GM21528 (cell line): ENCODE data around the gene SCARF2.
"Not testable (repeated sequence)": the region's sequence is repeated elsewhere in the genome, so short reads cannot be mapped to it uniquely, and the experiment has no call there.

Source experiments
- ATAC-seq: cut with Tn5 transposase; IDR thresholded peaks from one replicate; pipeline ENCODE4 v1.9.1; 2021; ENCODE audit warnings: mild to moderate bottlenecking, moderate library complexity; ENCODE audit not compliant: unreplicated experiment, low FRiP score

The SCARF2 gene

DNA sequence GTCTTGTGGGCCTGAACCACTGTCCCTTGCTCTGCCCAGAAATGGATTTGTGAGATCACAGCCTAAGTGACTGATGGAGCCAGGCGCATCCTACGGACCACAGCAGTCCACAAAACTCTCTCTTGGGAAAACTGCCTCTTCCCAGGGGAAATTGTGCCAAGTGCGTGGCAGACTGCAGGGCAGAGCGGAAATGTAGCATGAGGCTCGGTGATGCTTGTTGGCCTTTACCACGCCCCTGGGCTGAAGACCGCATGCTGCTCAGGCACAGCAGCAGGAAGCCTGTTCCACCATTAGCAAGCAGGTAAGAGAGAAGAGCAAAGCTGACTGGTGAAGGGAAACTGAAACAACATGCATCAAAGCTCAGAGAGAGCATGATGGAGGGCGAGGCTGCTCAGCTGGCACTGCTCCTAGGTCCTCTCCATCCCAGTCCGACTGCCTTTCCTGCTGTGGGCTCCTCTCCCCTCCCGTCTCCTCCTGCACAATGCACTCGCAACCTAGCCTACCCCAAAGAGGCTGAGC, 26.5 kb upstream of the SCARF2 start:
- no peak for ATAC-seq

DNA sequence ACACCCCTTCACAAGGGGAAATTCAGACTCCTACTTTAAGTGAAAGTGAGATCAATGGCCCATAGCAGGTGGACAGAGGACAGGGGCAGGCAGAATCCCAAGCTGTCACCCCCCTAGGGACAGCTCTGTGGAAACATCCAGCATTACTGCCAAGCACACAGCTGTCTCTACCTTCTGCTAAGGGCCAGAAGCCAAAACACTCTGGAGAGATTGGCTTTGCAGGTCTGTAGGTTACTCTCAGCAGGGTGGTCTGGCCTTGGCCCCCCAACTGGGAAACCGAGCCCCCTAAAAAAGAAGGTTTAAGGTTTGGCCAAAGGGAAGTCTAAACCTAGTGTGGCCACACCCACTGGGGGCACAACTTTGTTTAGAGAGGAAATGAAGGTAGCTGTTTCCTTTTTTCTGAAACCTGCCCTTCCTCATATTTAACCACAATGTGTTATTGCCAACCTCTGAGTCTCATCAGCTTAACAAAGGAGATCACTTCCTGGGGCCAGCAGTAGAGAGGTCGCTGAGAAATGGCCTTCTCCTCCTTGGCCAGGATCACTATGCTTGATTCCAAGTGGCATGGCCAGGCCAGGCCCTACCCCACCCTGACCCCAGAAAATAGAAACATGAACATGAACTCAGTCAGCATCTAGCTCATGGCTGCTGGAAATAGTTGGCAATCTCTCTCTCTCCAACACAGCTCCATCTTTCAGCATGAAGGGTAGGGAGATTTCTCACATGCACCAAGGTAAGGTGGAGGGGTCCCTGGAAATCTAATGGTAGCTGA, 25.9 kb upstream of the SCARF2 start:
- ATAC-seq, result no peak

- no peak for ATAC-seq
These were observed 22.2 kb upstream of the SCARF2 start for GRCh38 chr22:20459862-20460261.

- ATAC-seq, result no peak
These were observed 21.5 kb upstream of the SCARF2 start for GRCh38 chr22:20459152-20459542.

DNA sequence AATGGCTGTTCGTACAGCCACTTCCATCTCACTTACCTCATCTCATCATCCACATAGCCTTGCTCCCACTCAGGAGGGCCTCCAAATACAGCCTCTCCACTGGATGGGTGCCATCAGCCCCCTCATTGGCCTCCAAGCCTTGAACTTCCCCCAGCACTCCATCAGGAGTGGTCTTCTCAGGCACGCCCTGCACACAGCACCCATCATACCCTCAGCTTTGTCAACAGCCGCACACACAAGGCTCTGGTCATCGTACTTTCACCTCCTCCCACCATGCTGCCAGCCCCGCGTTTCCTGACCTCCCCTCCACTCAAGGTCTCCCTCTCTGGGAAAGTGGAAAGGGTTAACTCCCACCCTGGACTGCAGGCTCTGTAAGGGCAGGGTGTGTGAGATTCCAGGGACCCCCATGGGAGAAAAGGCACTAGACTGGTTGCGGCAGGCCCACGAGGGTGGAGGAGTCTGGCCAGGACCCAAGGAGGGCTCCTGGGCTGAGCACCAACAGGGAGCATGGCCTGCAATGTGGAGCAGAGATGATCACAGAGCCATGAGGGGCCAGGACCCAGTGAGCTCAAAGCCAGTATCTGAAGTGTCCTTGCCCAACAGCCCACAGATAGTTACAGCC, 21.0 kb upstream of the SCARF2 start:
- ATAC-seq, result no peak

DNA sequence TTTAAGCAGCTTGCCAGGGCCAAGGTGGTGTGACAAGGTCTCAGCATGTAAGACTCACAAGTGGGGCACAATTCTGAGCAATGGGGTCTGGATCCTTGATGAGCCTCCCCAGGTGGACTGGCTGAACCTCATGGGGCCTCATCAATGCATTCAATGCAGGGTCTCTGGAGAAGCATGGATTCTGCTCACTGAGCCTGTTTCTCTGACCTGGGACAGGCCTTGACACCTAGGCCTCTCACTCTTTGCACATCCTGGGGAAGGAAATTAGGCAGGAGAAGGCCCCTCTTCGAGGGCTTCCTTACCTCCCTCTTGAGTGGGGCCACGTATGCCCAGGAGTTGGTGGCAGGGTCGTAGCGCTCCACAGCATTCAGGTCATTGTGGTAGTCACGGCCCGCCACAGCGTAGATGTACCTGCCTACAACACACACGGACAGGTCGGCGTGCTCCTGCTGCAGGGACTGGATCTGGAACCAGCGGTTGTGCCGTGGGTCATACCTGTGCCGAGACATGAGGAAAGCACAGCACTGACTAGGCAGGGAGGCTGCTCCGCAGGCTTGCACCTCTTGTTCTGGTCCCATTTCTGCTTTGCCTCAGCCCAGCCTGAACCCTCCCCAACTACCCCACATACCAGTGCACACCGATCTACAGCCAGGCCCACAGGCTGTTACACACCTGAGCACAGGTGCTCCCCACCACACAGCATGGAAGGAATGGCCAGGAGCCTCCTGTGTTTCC, 20.0 kb upstream of the SCARF2 start:
- no peak for ATAC-seq

DNA sequence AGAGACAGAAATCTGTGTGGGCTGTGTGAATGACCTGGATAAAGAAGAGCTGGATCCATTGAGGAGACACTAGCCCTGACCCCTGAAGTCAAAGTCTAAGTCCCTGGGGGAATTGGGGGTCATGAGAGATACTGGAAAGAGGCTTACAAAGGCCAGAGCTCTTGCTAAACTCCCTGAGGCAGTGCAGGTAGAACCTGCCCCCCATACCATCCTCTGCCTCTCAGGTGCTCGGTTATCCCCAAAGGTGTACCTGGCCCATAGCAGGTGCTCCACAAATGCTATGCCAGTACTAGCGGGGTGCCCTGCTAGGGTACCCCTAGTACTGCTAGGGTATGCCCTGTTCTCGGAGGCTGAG, 19.1 kb upstream of the SCARF2 start:
- no peak for ATAC-seq

GRCh38 chr22:20456064-20456721, 18.6 kb upstream of the SCARF2 start:
- no peak for ATAC-seq

DNA sequence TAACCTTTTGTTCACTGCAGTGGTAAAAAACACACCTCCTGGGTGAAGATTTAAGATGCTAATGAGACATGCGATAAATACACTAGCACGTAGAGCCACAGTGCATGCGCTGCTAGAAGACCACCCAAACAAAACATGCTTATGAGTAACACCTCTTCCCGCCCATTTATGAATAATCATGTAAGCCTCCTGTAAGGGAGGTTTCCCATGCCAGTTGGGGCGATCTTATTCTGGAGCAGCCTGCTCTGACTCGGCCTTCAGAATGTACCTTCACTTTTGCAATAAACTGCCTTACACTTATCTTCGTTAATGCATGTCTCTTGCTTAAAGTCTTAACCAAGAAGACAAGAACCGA, 18.1 kb upstream of the SCARF2 start:
- no peak for ATAC-seq

DNA sequence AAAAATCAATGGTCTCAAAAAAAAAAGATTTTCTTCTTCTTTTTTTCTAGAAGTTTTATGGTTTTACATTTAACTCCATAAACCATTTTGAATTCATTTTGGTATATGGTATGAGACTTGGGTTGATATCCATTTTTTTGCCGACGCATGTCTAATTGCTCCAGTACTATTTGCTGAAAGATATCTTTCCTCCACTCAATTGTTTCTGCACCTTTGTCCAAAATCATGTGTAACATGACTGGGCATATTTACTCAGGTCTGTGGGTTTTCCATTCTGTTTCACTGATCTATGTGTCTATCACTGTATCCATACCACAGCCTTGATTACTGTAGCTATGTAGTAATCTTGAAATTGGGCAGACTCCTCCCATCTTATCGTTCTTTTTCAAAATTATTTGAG, 15.6 kb upstream of the SCARF2 start:
- no peak for ATAC-seq

DNA sequence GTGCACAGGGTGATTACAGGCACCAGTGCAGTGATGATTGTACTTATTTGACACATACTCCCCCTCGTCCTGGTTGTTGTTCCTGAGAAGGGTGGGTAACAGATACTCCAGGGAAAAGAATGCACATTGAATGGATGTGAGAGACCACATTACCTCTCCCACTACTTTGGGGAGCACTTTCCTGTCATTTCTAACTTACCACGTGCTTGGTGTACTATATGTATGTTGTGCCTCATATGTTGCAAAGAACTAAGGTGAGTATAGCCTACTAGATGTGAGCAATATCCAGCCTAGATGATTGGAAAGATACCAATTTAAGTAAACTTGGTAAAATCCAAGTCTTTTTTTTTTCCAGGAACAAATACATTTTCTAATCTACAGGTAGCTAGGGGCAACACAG, 14.3 kb upstream of the SCARF2 start:
- no peak for ATAC-seq

DNA sequence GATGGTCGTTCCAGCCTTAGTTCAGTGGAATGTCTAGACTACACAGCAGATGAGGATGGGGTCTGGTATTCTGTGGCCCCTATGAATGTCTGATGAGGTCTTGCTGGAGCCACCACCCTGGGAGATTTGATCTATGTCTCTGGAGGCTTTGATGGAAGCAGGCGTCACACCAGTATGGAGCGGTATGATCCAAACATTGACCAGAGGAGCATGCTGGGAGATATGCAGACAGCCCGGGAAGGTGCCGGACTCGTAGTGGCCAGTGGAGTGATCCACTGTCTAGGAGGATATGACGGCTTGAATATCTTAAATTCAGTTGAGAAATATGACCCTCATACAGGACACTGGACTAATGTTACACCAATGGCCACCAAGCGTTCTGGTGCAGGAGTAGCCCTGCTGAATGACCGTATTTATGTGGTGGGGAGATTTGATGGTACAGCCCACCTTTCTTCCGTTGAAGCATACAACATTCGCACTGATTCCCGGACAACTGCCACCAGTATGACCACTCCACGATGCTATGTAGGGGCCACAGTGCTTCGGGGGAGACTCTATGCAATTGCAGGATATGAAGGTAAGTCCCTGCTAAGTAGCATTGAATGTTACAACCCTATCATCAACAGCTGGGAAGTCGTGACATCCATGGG, 13.6 kb upstream of the SCARF2 start:
- ATAC-seq, result not testable (repeated sequence)

DNA sequence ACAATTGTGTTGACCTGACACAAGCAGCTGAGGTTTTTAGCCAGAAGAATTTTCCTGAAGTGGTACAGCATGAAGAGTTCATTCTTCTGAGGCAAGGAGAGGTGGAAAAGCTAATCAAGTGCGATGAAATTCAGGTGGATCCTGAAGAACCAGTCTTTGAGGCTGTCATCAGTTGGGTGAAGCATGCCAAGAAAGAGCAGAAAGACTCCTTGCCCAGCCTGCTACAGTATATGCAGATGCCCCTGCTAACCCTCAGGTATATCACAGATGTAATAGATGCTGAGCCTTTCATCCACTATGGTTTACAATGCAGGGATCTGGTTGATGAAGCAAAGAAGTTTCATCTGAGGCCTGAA, 12.9 kb upstream of the SCARF2 start:
- ATAC-seq, result no peak

- ATAC-seq, result no peak
These were observed 12.4 kb upstream of the SCARF2 start for GRCh38 chr22:20449819-20450550.

DNA sequence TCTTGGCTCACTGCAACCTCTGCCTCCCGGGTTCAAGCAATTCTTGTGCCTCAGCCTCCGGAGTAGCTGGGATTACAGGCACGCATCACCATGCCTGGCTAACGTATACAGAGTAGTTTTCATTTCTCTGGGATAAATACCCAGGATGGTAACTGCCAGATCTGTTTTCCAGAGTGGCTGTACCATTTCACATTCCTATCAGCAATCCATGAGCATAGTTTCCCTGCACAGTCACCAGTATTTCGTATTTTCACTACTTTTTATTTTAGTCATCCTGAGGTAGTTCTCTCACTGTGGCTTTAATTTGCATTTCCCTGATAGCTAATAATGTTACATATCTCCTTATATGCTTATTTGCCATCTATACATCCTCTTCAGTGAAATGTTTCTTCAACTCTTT, 11.0 kb upstream of the SCARF2 start:
- ATAC-seq, result no peak

DNA sequence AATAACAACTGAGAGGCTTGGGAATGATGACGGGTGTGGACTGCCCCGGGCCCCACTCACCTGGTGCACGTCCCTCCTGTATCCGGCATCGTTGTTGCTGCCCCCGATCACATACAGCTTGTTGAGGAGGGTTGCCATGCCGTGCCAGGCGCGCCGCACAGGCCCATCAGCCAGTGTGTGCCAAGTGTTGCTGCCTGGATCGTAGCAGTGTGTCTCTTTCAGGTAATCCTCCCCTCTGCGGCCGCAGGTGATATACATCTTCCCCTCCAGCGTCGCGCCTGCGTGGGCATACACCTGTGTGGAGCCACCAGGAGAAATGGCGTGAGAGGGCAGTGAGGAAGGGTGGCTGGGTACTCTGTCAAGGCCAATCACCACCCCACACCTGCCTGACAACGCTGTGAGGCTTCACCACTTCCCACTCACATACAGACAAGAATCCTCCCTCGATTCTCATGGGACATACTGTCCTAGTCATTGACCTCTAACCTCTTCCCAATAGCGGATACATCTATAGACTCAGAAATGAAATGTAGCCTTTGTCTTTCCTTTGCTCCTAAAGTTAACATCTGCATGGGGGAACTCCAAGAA, 8.9 kb upstream of the SCARF2 start:
- ATAC-seq, result no peak

- ATAC-seq, result no peak
These were observed 6.7 kb upstream of the SCARF2 start for GRCh38 chr22:20444325-20444724.

DNA sequence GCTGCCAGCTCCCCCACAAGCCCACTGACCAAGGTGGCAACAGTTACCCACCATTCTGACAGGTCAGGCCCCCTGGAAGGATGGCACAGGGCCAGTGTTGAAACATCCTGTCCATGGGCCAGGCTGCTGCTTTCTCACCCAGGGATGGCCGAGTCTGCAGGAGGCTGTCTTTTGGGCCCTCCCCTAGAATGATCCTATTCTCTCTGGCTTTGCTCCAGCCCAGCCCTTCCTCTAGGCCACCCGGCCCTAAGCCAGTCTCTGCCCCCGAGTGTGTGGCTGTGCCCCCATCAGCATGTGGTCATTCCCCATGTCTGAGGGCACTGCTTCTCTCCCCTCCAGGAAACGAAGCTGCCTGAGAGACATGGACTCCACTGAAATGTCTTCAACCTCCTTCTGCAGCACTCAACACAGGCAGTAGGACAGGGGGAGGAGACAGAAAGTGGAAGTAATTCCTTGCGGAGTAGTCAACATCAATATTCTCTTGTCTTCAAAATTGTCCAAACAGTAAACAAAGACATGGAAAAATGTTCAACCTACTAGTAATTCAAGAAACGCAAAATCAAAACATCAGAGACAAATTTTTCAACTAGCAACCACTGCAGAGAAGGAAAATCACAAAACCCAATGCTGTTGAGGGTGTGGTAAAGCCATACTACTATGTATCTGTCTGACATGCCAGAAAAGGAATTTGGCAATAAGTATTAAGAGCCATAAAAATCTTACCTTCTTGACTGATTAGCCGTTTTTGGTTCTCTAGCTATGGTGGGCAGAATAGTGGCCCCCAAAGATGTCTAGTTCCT, 5.1 kb upstream of the SCARF2 start:
- no peak for ATAC-seq
